Upper lobe of left lung (tissue), 6 donors: Measurements from ENCODE around the gene TUBB4B. TPM values are rescaled to one million over a fixed set of nuclear protein-coding genes. Genes with fewer than 3 reads are reported as not detected.

Experiments
- ATAC-seq, 2 donors: fragments of 200-7000 bp; cut with Tn5 transposase; one replicate each; pipeline ENCODE4 v1.9.1; 2022; ENCODE audit warnings: mild to moderate bottlenecking in 2 of 2, moderate library complexity in 2 of 2; ENCODE audit not compliant: low FRiP score in 2 of 2
- DNase-seq, 2 donors: peaks; one replicate each; pipeline ENCODE4 v3.0.0-alpha.2; 2019 to 2020
- H3K27ac ChIP-seq, 4 donors: fragments of 200-600 bp; sonication (generic); one replicate each; pipeline ENCODE4 v1.5.1; 2016 to 2019
- H3K27me3 ChIP-seq, 4 donors: fragments of 200-600 bp; sonication (generic); one replicate each; pipeline ENCODE4 v1.5.1; 2017 to 2019
- H3K36me3 ChIP-seq, 4 donors: fragments of 200-600 bp; sonication (generic); one replicate each; pipeline ENCODE4 v1.5.1; 2016 to 2019
- H3K4me1 ChIP-seq, 4 donors: fragments of 200-600 bp; sonication (generic); one replicate each; pipeline ENCODE4 v1.5.1; 2018 to 2019
- H3K4me3 ChIP-seq, 4 donors: fragments of 200-600 bp; sonication (generic); one replicate each; pipeline ENCODE4 v1.5.1; 2017 to 2019; ENCODE audit warnings: mild to moderate bottlenecking in 2 of 4, moderate library complexity in 1 of 4
- H3K9me3 ChIP-seq, 4 donors: fragments of 200-600 bp; sonication (generic); one replicate each; pipeline ENCODE4 v1.5.1; 2018 to 2019
- CTCF ChIP-seq, 6 experiments: fragments of 450-650 bp in 4 of 6; fragments of 200-600 bp in 2 of 6; sonication (generic) in 2 of 6; IDR thresholded peaks; one replicate each; pipeline ENCODE4 v1.5.1; 2016 to 2019; ENCODE audit warnings: antibody characterized with exemption in 6 of 6
- EP300 ChIP-seq, 4 donors: sonication (generic); formaldehyde crosslinking; IDR thresholded peaks; one replicate each; pipeline ENCODE4 v1.5.1; 2017; ENCODE audit warnings: antibody characterized with exemption in 4 of 4, control low read depth in 2 of 4
- POLR2A ChIP-seq, 4 donors: fragments of 450-650 bp; IDR thresholded peaks; one replicate each; pipeline ENCODE4 v1.5.1; 2016 to 2017; ENCODE audit warnings: antibody characterized with exemption in 4 of 4, mild to moderate bottlenecking in 2 of 4
- POLR2AphosphoS5 ChIP-seq, 2 donors: sonication (generic); formaldehyde crosslinking; IDR thresholded peaks; one replicate each; pipeline ENCODE4 v1.5.1; 2017; ENCODE audit warnings: antibody characterized with exemption in 2 of 2
- WGBS, 2 donors: methylation state at CpG; one replicate each; pipeline ENCODE4 v1.1.5; 2017 to 2018; 5-methylcytosine and 5-hydroxymethylcytosine counted together
- total RNA-seq, 6 donors: library from RNA; depleted of rRNA in 4 of 6; stranded (reverse); fragments of >200 nt in 4 of 6; gene quantifications; one replicate each; pipeline versions ENCODE4 v1.1.0 to v1.2.1, GENCODE V29; 2016 to 2021
- donor health status: DM: no; HTN: no; CAD: no; lungs with moderate emphysema.
- donor health status: DM: no; HTN: yes; CAD: no; lungs with severe emphysema.

TUBB4B gene
- total RNA-seq, 6 donors from 2014 or later = 120 to 539 (median 227) TPM

- peak overlapping the region; percentile 64 to 86 (median 70) for H3K4me3 ChIP-seq
Measured at GRCh38 chr9:137278721-137279711, 37.9 kb downstream of the TUBB4B start.

GRCh38 chr9:137279741-137280473, 38.8 kb downstream of the TUBB4B start:
- DNase-seq = peak in 1 of 2 donors; percentile 83
- 95 to 97% methylated on average over 16 to 34 of the region's 41 CpGs for WGBS, 2 donors
- no peak overlapping the region for H3K4me3 ChIP-seq
- H3K4me1 ChIP-seq = peaks cover 38 to 69% (median 48%) of the 10 kb centered on the region in 4 donors
- TF ChIP-seq EP300 (IDR thresholded peaks at IDR 0.05) = no peak
- no peak for TF ChIP-seq POLR2AphosphoS5 (IDR thresholded peaks at IDR 0.05)
- ATAC-seq = no peak
- H3K9me3 ChIP-seq = no peaks in the 10 kb centered on the region
- no peaks in the 10 kb centered on the region for H3K27me3 ChIP-seq
- H3K36me3 ChIP-seq = peaks cover 6 to 53% (median 29%) of the 10 kb centered on the region in 4 donors
- H3K27ac ChIP-seq = peak overlapping the region in 2 of 4 donors; percentile 4 to 6

More at GRCh38 chr9:137278721-137279711, 37.9 kb downstream of the TUBB4B start:
- ATAC-seq (no peak), DNase-seq (peak in 1 of 2 donors; percentile 87)
- Histone ChIP-seq H3K4me1 (peaks cover 38 to 78% (median 56%) of the 10 kb centered on the region in 4 donors), H3K27me3 (no peaks in the 10 kb centered on the region), H3K36me3 (peaks cover 6 to 53% (median 29%) of the 10 kb centered on the region in 4 donors), H3K27ac (peak overlapping the region; percentile 95 to 98 (median 96)), H3K9me3 (no peaks in the 10 kb centered on the region)
- WGBS, 2 donors = 90 to 92% methylated on average over 101 to 133 of the region's 139 CpGs
- TF ChIP-seq POLR2A (IDR thresholded peaks at IDR 0.05) (no peak), EP300 (IDR thresholded peaks at IDR 0.05) (no peak), CTCF (IDR thresholded peaks at IDR 0.05) (no peak)

GRCh38 chr9:137280474-137281344, 39.6 kb downstream of the TUBB4B start:
- WGBS, 2 donors = 74 to 76% methylated on average over 22 to 71 of the region's 85 CpGs
- H3K27ac ChIP-seq = peak overlapping the region in 2 of 4 donors; percentile 4 to 6
- peaks cover 34 to 61% (median 41%) of the 10 kb centered on the region in 4 donors for H3K4me1 ChIP-seq
- peak overlapping the region in 2 of 4 donors; percentile 5 to 8 for H3K4me3 ChIP-seq
- TF ChIP-seq CTCF (IDR thresholded peaks at IDR 0.05) (peak in 1 of 6 experiments; percentile 11), POLR2A (IDR thresholded peaks at IDR 0.05) (no peak)
- ATAC-seq = no peak
- H3K9me3 ChIP-seq = no peaks in the 10 kb centered on the region
- H3K27me3 ChIP-seq = no peaks in the 10 kb centered on the region
- DNase-seq = peak in 1 of 2 donors; percentile 85
- H3K36me3 ChIP-seq = peaks cover 6 to 53% (median 29%) of the 10 kb centered on the region in 4 donors

GRCh38 chr9:137281345-137282116, 40.4 kb downstream of the TUBB4B start:
- Histone ChIP-seq H3K36me3 (peaks cover 6 to 53% (median 29%) of the 10 kb centered on the region in 4 donors), H3K9me3 (no peaks in the 10 kb centered on the region), H3K4me3 (peak overlapping the region in 1 of 4 donors; percentile 5), H3K27me3 (no peaks in the 10 kb centered on the region), H3K4me1 (peaks cover 26 to 53% (median 33%) of the 10 kb centered on the region in 4 donors), H3K27ac (no peak overlapping the region)
- ATAC-seq = no peak
- WGBS, 2 donors = 70 to 82% methylated on average over 4 to 25 of the region's 39 CpGs
- DNase-seq = peak in 1 of 2 donors; percentile 33
- TF ChIP-seq CTCF (IDR thresholded peaks at IDR 0.05) = no peak
